A549 (cell line): Measurements from ENCODE around the gene ACSL4.

Experiments used
- CHD2 ChIP-seq: fragments of 150-350 bp; IDR thresholded peaks from 2 replicates; pipeline ENCODE4 v1.6.1; 2014; ENCODE audit warnings: low read length; ENCODE audit not compliant: partially characterized antibody
- JUN ChIP-seq, 2 experiments: fragments of >200 bp; sonication (Bioruptor Twin); formaldehyde crosslinking; IDR thresholded peaks; 2 replicates in 1 of 2; 3 replicates in 1 of 2; pipeline ENCODE4 v1.6.1; 2016 to 2017
- POLR2A ChIP-seq: IDR thresholded peaks from 2 replicates; pipeline ENCODE4 v1.6.1; 2012; ENCODE audit warnings: mild to moderate bottlenecking, low read length
- POLR2AphosphoS2 ChIP-seq: conservative IDR thresholded peaks from 2 replicates; pipeline ENCODE4 v1.6.1; 2012; ENCODE audit warnings: low read length, improper control_type of control experiment, inconsistent platforms
- RFX5 ChIP-seq: fragments of 450-650 bp; IDR thresholded peaks from 2 replicates; pipeline ENCODE4 v1.7.1; 2014; ENCODE audit warnings: antibody characterized with exemption, mild to moderate bottlenecking, moderate library complexity
- RNF2 ChIP-seq: fragments of 200-600 bp; sonication (generic); IDR thresholded peaks from 2 replicates; pipeline ENCODE4 v1.6.1; 2016; ENCODE audit warnings: low read depth, mild to moderate bottlenecking, antibody characterized with exemption, moderate library complexity, borderline replicate concordance
- SMC3 ChIP-seq: fragments of >200 bp; sonication (Bioruptor Twin); formaldehyde crosslinking; IDR thresholded peaks from 3 replicates; pipeline ENCODE4 v1.6.1; 2018; ENCODE audit warnings: inconsistent platforms
- TF ChIP-seq, protein P1 (sequence below): fragments of >200 bp; sonication (Bioruptor Twin); formaldehyde crosslinking; IDR thresholded peaks from 3 replicates; pipeline ENCODE4 v1.5.1; 2016
- TF ChIP-seq, protein P2 (sequence below): IDR thresholded peaks from 2 replicates; pipeline ENCODE4 v1.6.1; 2012

DNA sequence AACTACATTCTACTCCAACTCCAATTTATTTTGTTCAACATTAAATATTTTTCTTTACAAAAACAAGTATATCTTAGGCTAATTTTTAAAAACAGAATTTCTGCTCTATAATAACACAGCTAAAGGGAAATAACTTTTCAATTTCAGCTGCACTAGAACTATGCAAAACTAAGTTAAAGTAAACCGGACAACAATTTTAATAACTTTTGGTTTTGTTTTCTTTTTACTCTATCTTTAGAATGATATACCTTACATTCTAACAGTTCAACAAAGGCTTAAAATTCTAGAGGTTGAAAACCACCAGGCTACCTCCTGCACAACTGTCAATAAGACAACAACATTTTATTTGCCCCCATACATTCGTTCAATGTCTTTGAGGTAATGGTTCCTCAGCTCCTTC, 89.4 kb downstream of the ACSL4 start:
- TF ChIP-seq RNF2 (no peak), RFX5 (no peak), SMC3 (no peak), POLR2AphosphoS2 (no peak), JUN (IDR thresholded peaks at IDR 0.05) (no peak), POLR2A (no peak), CHD2 (no peak)
- TF ChIP-seq, protein P1, sequence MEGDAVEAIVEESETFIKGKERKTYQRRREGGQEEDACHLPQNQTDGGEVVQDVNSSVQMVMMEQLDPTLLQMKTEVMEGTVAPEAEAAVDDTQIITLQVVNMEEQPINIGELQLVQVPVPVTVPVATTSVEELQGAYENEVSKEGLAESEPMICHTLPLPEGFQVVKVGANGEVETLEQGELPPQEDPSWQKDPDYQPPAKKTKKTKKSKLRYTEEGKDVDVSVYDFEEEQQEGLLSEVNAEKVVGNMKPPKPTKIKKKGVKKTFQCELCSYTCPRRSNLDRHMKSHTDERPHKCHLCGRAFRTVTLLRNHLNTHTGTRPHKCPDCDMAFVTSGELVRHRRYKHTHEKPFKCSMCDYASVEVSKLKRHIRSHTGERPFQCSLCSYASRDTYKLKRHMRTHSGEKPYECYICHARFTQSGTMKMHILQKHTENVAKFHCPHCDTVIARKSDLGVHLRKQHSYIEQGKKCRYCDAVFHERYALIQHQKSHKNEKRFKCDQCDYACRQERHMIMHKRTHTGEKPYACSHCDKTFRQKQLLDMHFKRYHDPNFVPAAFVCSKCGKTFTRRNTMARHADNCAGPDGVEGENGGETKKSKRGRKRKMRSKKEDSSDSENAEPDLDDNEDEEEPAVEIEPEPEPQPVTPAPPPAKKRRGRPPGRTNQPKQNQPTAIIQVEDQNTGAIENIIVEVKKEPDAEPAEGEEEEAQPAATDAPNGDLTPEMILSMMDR = no peak
- TF ChIP-seq, protein P2, sequence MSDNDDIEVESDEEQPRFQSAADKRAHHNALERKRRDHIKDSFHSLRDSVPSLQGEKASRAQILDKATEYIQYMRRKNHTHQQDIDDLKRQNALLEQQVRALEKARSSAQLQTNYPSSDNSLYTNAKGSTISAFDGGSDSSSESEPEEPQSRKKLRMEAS = no peak
